Panc1 (cell line): Measurements from ENCODE around the gene NUP43.

Experiments
- CTCF ChIP-seq: fragments of 450-650 bp; IDR thresholded peaks from 2 replicates; pipeline ENCODE4 v1.5.1; 2017; ENCODE audit warnings: mild to moderate bottlenecking
- POLR2AphosphoS5 ChIP-seq: IDR thresholded peaks from 2 replicates; pipeline ENCODE4 v1.6.1; 2012; ENCODE audit warnings: mild to moderate bottlenecking, low read depth, low read length, moderate library complexity
- REST ChIP-seq, 2 experiments: IDR thresholded peaks; 2 replicates each; pipeline ENCODE4 v1.6.1; 2011 to 2012; ENCODE audit warnings: low read depth in 2 of 2, control low read depth in 1 of 2, low read length in 1 of 2, mild to moderate bottlenecking in 1 of 2, moderate library complexity in 1 of 2; ENCODE audit not compliant: insufficient read depth in 1 of 2
- TCF7L2 ChIP-seq: IDR thresholded peaks from 2 replicates; pipeline ENCODE4 v1.6.1; 2011; ENCODE audit warnings: mild to moderate bottlenecking, low read depth, low read length, inconsistent platforms

- TF ChIP-seq REST (IDR thresholded peaks at IDR 0.05; ENCODE audit: insufficient read depth in 1 of 2, low read depth in 2 of 2, low read length in 1 of 2) (0 out of 4 replicates have a peak, but pooled peaks of 1 of the 2 experiments have one; percentile 14), CTCF (no peak), POLR2AphosphoS5 (peak; percentile 30; the same call in 1 of the 2 replicates), TCF7L2 (no peak)
Measured at GRCh38 chr6:149750136-149750609, 3.8 kb upstream of the NUP43 start.
